H9 (cell line): Measurements from ENCODE around the gene CCM2. TPM values are rescaled to one million over a fixed set of nuclear protein-coding genes. Genes with fewer than 3 reads are reported as not detected.
A peak's percentile ranks its signal among the peaks of the same experiment; 100 is the strongest.

Experiments
- DNase-seq: peaks from one replicate; pipeline ENCODE4 v3.0.0-alpha.2; 2017
- H2AFZ ChIP-seq: one replicate; pipeline ENCODE4 v1.6.1; 2013; ENCODE audit warnings: mild to moderate bottlenecking, low read length, control low read depth, moderate library complexity
- H2AK5ac ChIP-seq: 2 replicates; pipeline ENCODE4 v1.6.1; 2013; ENCODE audit warnings: low read length, control low read depth, mixed read lengths; ENCODE audit not compliant: insufficient read length
- H2BK120ac ChIP-seq: one replicate; pipeline ENCODE4 v1.6.1; 2013; ENCODE audit warnings: low read depth, mild to moderate bottlenecking, low read length, control low read depth, inconsistent platforms; ENCODE audit not compliant: poor library complexity, severe bottlenecking
- H2BK12ac ChIP-seq: 2 replicates; pipeline ENCODE4 v1.6.1; 2013; ENCODE audit warnings: low read length, control low read depth, mixed read lengths, low read depth; ENCODE audit not compliant: insufficient read length
- H2BK15ac ChIP-seq: 2 replicates; pipeline ENCODE4 v1.6.1; 2013; ENCODE audit warnings: low read depth, low read length, control low read depth
- H2BK20ac ChIP-seq: one replicate; pipeline ENCODE4 v1.6.1; 2013; ENCODE audit warnings: low read depth, mild to moderate bottlenecking, low read length, control low read depth, inconsistent platforms; ENCODE audit not compliant: poor library complexity, severe bottlenecking
- H2BK5ac ChIP-seq: 2 replicates; pipeline ENCODE4 v1.6.1; 2013; ENCODE audit warnings: low read length, control low read depth, mixed read lengths; ENCODE audit not compliant: insufficient read length
- H3K14ac ChIP-seq: 2 replicates; pipeline ENCODE4 v1.6.1; 2013; ENCODE audit warnings: low read length, control low read depth; ENCODE audit not compliant: insufficient read depth
- H3K18ac ChIP-seq: 2 replicates; pipeline ENCODE4 v1.6.1; 2013; ENCODE audit warnings: low read depth, mild to moderate bottlenecking, mixed read lengths, low read length, control low read depth; ENCODE audit not compliant: insufficient read length
- H3K23ac ChIP-seq: 2 replicates; pipeline ENCODE4 v1.6.1; 2013; ENCODE audit warnings: low read length, control low read depth, mixed read lengths, low read depth; ENCODE audit not compliant: insufficient read length
- H3K23me2 ChIP-seq: 2 replicates; pipeline ENCODE4 v1.6.1; 2013; ENCODE audit warnings: low read depth, mild to moderate bottlenecking, mixed read lengths, low read length, control low read depth; ENCODE audit not compliant: insufficient read length, poor library complexity, severe bottlenecking
- H3K27ac ChIP-seq: 2 replicates; pipeline ENCODE4 v1.5.1; 2013; ENCODE audit warnings: low read length, control low read depth, mixed read lengths, low read depth; ENCODE audit not compliant: insufficient read length
- H3K27me3 ChIP-seq: 2 replicates; pipeline ENCODE4 v1.6.1; 2013; ENCODE audit warnings: low read length, control low read depth, inconsistent platforms; ENCODE audit not compliant: insufficient read depth
- H3K4ac ChIP-seq: 2 replicates; pipeline ENCODE4 v1.6.1; 2013; ENCODE audit warnings: low read depth, mild to moderate bottlenecking, control low read depth, inconsistent platforms, low read length, moderate library complexity
- H3K4me1 ChIP-seq: 2 replicates; pipeline ENCODE4 v1.6.1; 2013; ENCODE audit warnings: low read length, control low read depth, inconsistent platforms; ENCODE audit not compliant: insufficient read depth
- H3K4me2 ChIP-seq: 2 replicates; pipeline ENCODE4 v1.6.1; 2013; ENCODE audit warnings: low read length, control low read depth, mixed read lengths; ENCODE audit not compliant: insufficient read length, insufficient read depth
- H3K56ac ChIP-seq: 2 replicates; pipeline ENCODE4 v1.6.1; 2013; ENCODE audit warnings: low read depth, mild to moderate bottlenecking, mixed read lengths, low read length, control low read depth; ENCODE audit not compliant: insufficient read length
- H3K79me1 ChIP-seq: 2 replicates; pipeline ENCODE4 v1.6.1; 2013; ENCODE audit warnings: low read depth, mild to moderate bottlenecking, moderate library complexity, low read length, control low read depth, inconsistent platforms; ENCODE audit not compliant: insufficient read depth, poor library complexity, severe bottlenecking
- H3K79me2 ChIP-seq: 2 replicates; pipeline ENCODE4 v1.6.1; 2013; ENCODE audit warnings: low read length, control low read depth, inconsistent platforms; ENCODE audit not compliant: insufficient read depth
- H3K9ac ChIP-seq: 2 replicates; pipeline ENCODE4 v1.6.1; 2013; ENCODE audit warnings: low read length, control low read depth, mixed read lengths; ENCODE audit not compliant: insufficient read length; ENCODE audit errors: extremely low read depth
- H3K9me3 ChIP-seq: one replicate; pipeline ENCODE4 v1.6.1; 2013; ENCODE audit warnings: low read depth, low read length, inconsistent platforms; ENCODE audit not compliant: control insufficient read depth
- H3T11ph ChIP-seq: one replicate; pipeline ENCODE4 v1.6.1; 2013; ENCODE audit warnings: mild to moderate bottlenecking, low read length, control low read depth, inconsistent platforms
- H4K20me1 ChIP-seq: one replicate; pipeline ENCODE4 v1.6.1; 2013; ENCODE audit not compliant: control insufficient read depth, insufficient read length, insufficient read depth
- H4K5ac ChIP-seq: 2 replicates; pipeline ENCODE4 v1.6.1; 2013; ENCODE audit warnings: low read depth, mild to moderate bottlenecking, mixed read lengths, low read length, control low read depth; ENCODE audit not compliant: insufficient read length
- H4K8ac ChIP-seq: replicated peaks from 2 replicates; pipeline ENCODE4 v1.6.1; 2013; ENCODE audit warnings: low read length, control low read depth, mixed read lengths, low read depth; ENCODE audit not compliant: insufficient read length
- H4K91ac ChIP-seq: 2 replicates; pipeline ENCODE4 v1.6.1; 2013; ENCODE audit warnings: low read depth, mild to moderate bottlenecking, moderate library complexity, mixed read lengths, low read length, control low read depth; ENCODE audit not compliant: insufficient read length
- H3K27ac Mint-ChIP-seq, 3 experiments: 2 replicates in 2 of 3; 3 replicates in 1 of 3; pipeline ENCODE4 v1.8.0; 2020 to 2021; ENCODE audit warnings: mixed read lengths in 3 of 3, mild to moderate bottlenecking in 1 of 3, moderate library complexity in 1 of 3
- H3K27me3 Mint-ChIP-seq: 2 replicates; pipeline ENCODE4 v1.8.0; 2021; ENCODE audit warnings: low read depth, mild to moderate bottlenecking, moderate library complexity, mixed read lengths
- H3K36me3 Mint-ChIP-seq, 3 experiments: 2 replicates in 2 of 3; 3 replicates in 1 of 3; pipeline ENCODE4 v1.8.0; 2020 to 2021; ENCODE audit warnings: low read depth in 3 of 3, mixed read lengths in 3 of 3; ENCODE audit not compliant: insufficient read depth in 1 of 3
- H3K4me1 Mint-ChIP-seq, 2 experiments: 2 replicates each; pipeline ENCODE4 v1.8.0; 2020; ENCODE audit warnings: mixed read lengths in 2 of 2
- H3K4me3 Mint-ChIP-seq, 2 experiments: 2 replicates in 1 of 2; 3 replicates in 1 of 2; pipeline ENCODE4 v1.8.0; 2020 to 2021; ENCODE audit warnings: mild to moderate bottlenecking in 2 of 2, mixed read lengths in 2 of 2, moderate library complexity in 1 of 2
- H3K9me3 Mint-ChIP-seq, 2 experiments: 2 replicates in 1 of 2; 3 replicates in 1 of 2; pipeline ENCODE4 v1.8.0; 2020; ENCODE audit warnings: mild to moderate bottlenecking in 2 of 2, mixed read lengths in 2 of 2, moderate library complexity in 1 of 2
- WGBS: extraction: QIAGEN DNeasy Blood & Tissue Kit; methylation state at CpG from one replicate; pipeline ENCODE4 v1.1.7; 2013; ENCODE audit warnings: missing lambda C conversion rate, low lambda C conversion rate, mixed read lengths; ENCODE audit not compliant: insufficient read length; ENCODE audit errors: extremely low coverage; 5-methylcytosine and 5-hydroxymethylcytosine counted together
- total RNA-seq: library from RNA; stranded (reverse); gene quantifications from 2 replicates; pipeline ENCODE4 v1.2.1, GENCODE V29; 2021
- TF ChIP-seq, protein P1 (sequence below): fragments of 200-600 bp; sonication (generic); conservative IDR thresholded peaks from 3 replicates; pipeline ENCODE4 v1.8.0; 2021; ENCODE audit warnings: antibody characterized with exemption, mild to moderate bottlenecking

Gene CCM2
- total RNA-seq, 1 experiment from 2014 or later = 30.4 TPM

DNA sequence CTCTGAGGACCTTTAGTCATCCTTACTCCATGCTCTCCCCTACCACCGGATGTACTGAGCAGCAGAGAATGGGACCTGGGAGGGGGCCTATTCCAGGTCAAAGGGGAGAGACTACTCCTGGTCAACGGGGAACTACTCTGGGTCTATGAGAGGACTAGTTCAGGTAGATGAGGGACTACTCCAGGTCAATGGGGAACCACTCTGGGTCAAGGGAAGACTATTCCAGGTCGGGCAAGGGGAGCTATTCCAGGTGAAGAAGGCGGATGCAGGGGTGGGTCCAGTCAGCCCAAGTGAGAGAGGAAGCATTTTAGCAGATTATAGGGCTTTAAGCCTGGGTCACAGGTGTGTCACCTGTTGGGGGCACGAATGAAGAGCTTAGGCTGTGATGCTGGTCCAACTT, 35.4 kb downstream of the CCM2 start:
- H4K8ac ChIP-seq = no peak overlapping the region
- H3K79me2 ChIP-seq = no peaks in the 10 kb centered on the region
- H3K4me1 Mint-ChIP-seq = peaks cover 37 to 38% of the 10 kb centered on the region in 2 experiments
- H3K23me2 ChIP-seq = no peaks in the 10 kb centered on the region
- H3K36me3 Mint-ChIP-seq = peaks cover 8 to 18% (median 17%) of the 10 kb centered on the region in 3 experiments; a peak in 5 of 7 replicates
- H3K27me3 Mint-ChIP-seq = no peaks in the 10 kb centered on the region
- no peak overlapping the region for H2BK5ac ChIP-seq
- no peak overlapping the region for H3K4me2 ChIP-seq
- H3K14ac ChIP-seq = no peak overlapping the region
- no peak overlapping the region for H2BK15ac ChIP-seq
- no peak overlapping the region for H3K18ac ChIP-seq
- H3K9ac ChIP-seq = no peak overlapping the region
- no peak overlapping the region for H2BK12ac ChIP-seq
- H4K20me1 ChIP-seq = no peaks in the 10 kb centered on the region
- no peak overlapping the region for H3T11ph ChIP-seq
- TF ChIP-seq, protein P1, sequence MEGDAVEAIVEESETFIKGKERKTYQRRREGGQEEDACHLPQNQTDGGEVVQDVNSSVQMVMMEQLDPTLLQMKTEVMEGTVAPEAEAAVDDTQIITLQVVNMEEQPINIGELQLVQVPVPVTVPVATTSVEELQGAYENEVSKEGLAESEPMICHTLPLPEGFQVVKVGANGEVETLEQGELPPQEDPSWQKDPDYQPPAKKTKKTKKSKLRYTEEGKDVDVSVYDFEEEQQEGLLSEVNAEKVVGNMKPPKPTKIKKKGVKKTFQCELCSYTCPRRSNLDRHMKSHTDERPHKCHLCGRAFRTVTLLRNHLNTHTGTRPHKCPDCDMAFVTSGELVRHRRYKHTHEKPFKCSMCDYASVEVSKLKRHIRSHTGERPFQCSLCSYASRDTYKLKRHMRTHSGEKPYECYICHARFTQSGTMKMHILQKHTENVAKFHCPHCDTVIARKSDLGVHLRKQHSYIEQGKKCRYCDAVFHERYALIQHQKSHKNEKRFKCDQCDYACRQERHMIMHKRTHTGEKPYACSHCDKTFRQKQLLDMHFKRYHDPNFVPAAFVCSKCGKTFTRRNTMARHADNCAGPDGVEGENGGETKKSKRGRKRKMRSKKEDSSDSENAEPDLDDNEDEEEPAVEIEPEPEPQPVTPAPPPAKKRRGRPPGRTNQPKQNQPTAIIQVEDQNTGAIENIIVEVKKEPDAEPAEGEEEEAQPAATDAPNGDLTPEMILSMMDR = no peak
- H4K5ac ChIP-seq = no peak overlapping the region
- H3K4me3 Mint-ChIP-seq = no peak overlapping the region
- no peak overlapping the region for H2BK20ac ChIP-seq
- H3K27ac Mint-ChIP-seq = peak overlapping the region in 2 of 3 experiments; percentile 14 to 26; a peak in 2 of 7 replicates
- no peak for DNase-seq
- no peaks in the 10 kb centered on the region for H3K27me3 ChIP-seq
- no peak overlapping the region for H2BK120ac ChIP-seq
- WGBS = no CpG with 5 or more reads among the region's 5 CpGs
- no peak overlapping the region for H3K4ac ChIP-seq
- H3K27ac ChIP-seq = no peak overlapping the region
- H2AK5ac ChIP-seq = no peak overlapping the region
- H3K23ac ChIP-seq = no peak overlapping the region
- H3K79me1 ChIP-seq = no peaks in the 10 kb centered on the region
- no peak overlapping the region for H3K56ac ChIP-seq
- H2AFZ ChIP-seq = no peak overlapping the region
- H4K91ac ChIP-seq = no peak overlapping the region
- H3K4me1 ChIP-seq = no peaks in the 10 kb centered on the region
- H3K9me3 ChIP-seq = no peaks in the 10 kb centered on the region
- H3K9me3 Mint-ChIP-seq = no peaks in the 10 kb centered on the region
